Peyer's patch (tissue), 4 donors: ENCODE data around the gene KDSR.

Source experiments
- CTCF ChIP-seq, 6 experiments: fragments of 450-650 bp in 4 of 6; fragments of 200-600 bp in 2 of 6; sonication (generic) in 1 of 6; IDR thresholded peaks; one replicate each; pipeline ENCODE4 v1.5.1; 2017 to 2019; ENCODE audit warnings: antibody characterized with exemption in 6 of 6, mild to moderate bottlenecking in 3 of 6, moderate library complexity in 1 of 6
- POLR2A ChIP-seq, 2 donors: fragments of 450-650 bp; IDR thresholded peaks; one replicate each; pipeline ENCODE4 v1.5.1; 2017; ENCODE audit warnings: antibody characterized with exemption in 2 of 2, mild to moderate bottlenecking in 2 of 2, moderate library complexity in 2 of 2

- TF ChIP-seq CTCF (IDR thresholded peaks at IDR 0.05), result no peak
- no peak for TF ChIP-seq POLR2A (IDR thresholded peaks at IDR 0.05)
Measured at GRCh38 chr18:63287691-63288220, 79.2 kb downstream of the KDSR start.
